HEK293 (cell line): ENCODE measurements around the gene CMAS.

Source experiments
- CTCF ChIA-PET: fragments of 350-600 bp; formaldehyde crosslinking; extraction: SDS; loops from one replicate; lab custom pipeline; 2021; ENCODE audit warnings: antibody characterized with exemption; lab: Yijun Ruan, JAX
- POLR2A ChIA-PET: fragments of 300-600 bp; formaldehyde crosslinking; extraction: SDS; loops from one replicate; lab custom pipeline; 2020; ENCODE audit warnings: antibody characterized with exemption, inconsistent platforms; lab: Yijun Ruan, JAX
- H3K27ac ChIP-seq: fragments of 200-500 bp; sonication (Bioruptor generic); 2 replicates; pipeline ENCODE4 v1.5.1; 2014; ENCODE audit warnings: low read depth, low read length, control low read depth, inconsistent platforms; ENCODE audit errors: extremely low read depth
- H3K36me3 ChIP-seq, 2 experiments: fragments of 200-500 bp in 1 of 2; sonication (Bioruptor generic) in 1 of 2; 1 replicate in 1 of 2; 2 replicates in 1 of 2; pipeline ENCODE4 v1.5.1; 2014 to 2017; ENCODE audit warnings: inconsistent platforms in 2 of 2, low read length in 2 of 2; ENCODE audit not compliant: control insufficient read depth in 2 of 2, insufficient read depth in 1 of 2
- H3K4me1 ChIP-seq: fragments of 200-500 bp; sonication (Bioruptor generic); 2 replicates; pipeline ENCODE4 v1.5.1; 2014; ENCODE audit warnings: mild to moderate bottlenecking, low read length, inconsistent platforms; ENCODE audit not compliant: control insufficient read depth, insufficient read depth
- H3K4me3 ChIP-seq: 2 replicates; pipeline ENCODE4 v1.5.1; 2011; ENCODE audit warnings: low read depth, mild to moderate bottlenecking, control low read depth, low read length, moderate library complexity
- H3K9me3 ChIP-seq: fragments of 200-500 bp; sonication (Bioruptor generic); 2 replicates; pipeline ENCODE4 v1.5.1; 2014; ENCODE audit warnings: low read depth, low read length, inconsistent platforms; ENCODE audit not compliant: control insufficient read depth, insufficient read depth
- CTCF ChIP-seq: fragments of 450-650 bp; formaldehyde crosslinking; IDR thresholded peaks from 2 replicates; pipeline ENCODE4 v1.5.1; 2016; ENCODE audit warnings: missing biosample characterization, missing genetic modification characterization
- GLI2 ChIP-seq: fragments of 450-650 bp; formaldehyde crosslinking; IDR thresholded peaks from 2 replicates; pipeline ENCODE4; 2017; ENCODE audit warnings: missing biosample characterization, missing genetic modification characterization, low read depth, borderline replicate concordance
- INSM2 ChIP-seq: fragments of 450-650 bp; formaldehyde crosslinking; IDR thresholded peaks from 2 replicates; pipeline ENCODE4 v1.5.1; 2016; ENCODE audit warnings: missing biosample characterization, missing genetic modification characterization
- KLF10 ChIP-seq: fragments of 450-650 bp; IDR thresholded peaks from 2 replicates; pipeline ENCODE4 v1.5.1; 2018; ENCODE audit warnings: missing biosample characterization, mild to moderate bottlenecking, missing genetic modification characterization
- PRDM4 ChIP-seq: fragments of 450-650 bp; formaldehyde crosslinking; IDR thresholded peaks from 2 replicates; pipeline ENCODE4 v1.5.1; 2017; ENCODE audit warnings: missing biosample characterization, missing genetic modification characterization
- SCRT2 ChIP-seq: fragments of 450-650 bp; formaldehyde crosslinking; IDR thresholded peaks from 2 replicates; pipeline ENCODE4 v1.5.1; 2016; ENCODE audit warnings: missing biosample characterization, missing genetic modification characterization
- TRIM28 ChIP-seq: IDR thresholded peaks from 2 replicates; pipeline ENCODE4 v1.6.1; 2011; ENCODE audit warnings: low read length, control low read depth, borderline replicate concordance
- ZEB2 ChIP-seq: fragments of 450-650 bp; formaldehyde crosslinking; IDR thresholded peaks from 2 replicates; pipeline ENCODE4 v1.5.1; 2016; ENCODE audit warnings: missing biosample characterization, missing genetic modification characterization
- ZNF148 ChIP-seq: fragments of 450-650 bp; formaldehyde crosslinking; IDR thresholded peaks from 2 replicates; pipeline ENCODE4 v1.5.0; 2017; ENCODE audit warnings: missing biosample characterization, missing genetic modification characterization, borderline replicate concordance
- ZNF221 ChIP-seq: fragments of 450-650 bp; formaldehyde crosslinking; IDR thresholded peaks from 2 replicates; pipeline ENCODE4 v1.5.1; 2017; ENCODE audit warnings: missing biosample characterization, missing genetic modification characterization, borderline replicate concordance
- ZNF513 ChIP-seq: fragments of 450-650 bp; IDR thresholded peaks from 2 replicates; pipeline ENCODE4 v1.5.1; 2018; ENCODE audit warnings: missing biosample characterization, missing genetic modification characterization
- ZNF530 ChIP-seq: fragments of 450-650 bp; formaldehyde crosslinking; IDR thresholded peaks from 2 replicates; pipeline ENCODE4 v1.5.1; 2016; ENCODE audit warnings: low read depth, missing biosample characterization, missing genetic modification characterization
- ZNF555 ChIP-seq: fragments of 450-650 bp; formaldehyde crosslinking; conservative IDR thresholded peaks from 2 replicates; pipeline ENCODE4 v1.5.1; 2017; ENCODE audit warnings: missing biosample characterization, mild to moderate bottlenecking, missing genetic modification characterization, inconsistent platforms
- ZNF580 ChIP-seq: fragments of 450-650 bp; formaldehyde crosslinking; IDR thresholded peaks from 2 replicates; pipeline ENCODE4 v1.5.1; 2016; ENCODE audit warnings: missing biosample characterization, missing genetic modification characterization
- ZNF626 ChIP-seq: fragments of 450-650 bp; sonication (Bioruptor Pico); formaldehyde crosslinking; IDR thresholded peaks from 2 replicates; pipeline ENCODE4 v1.5.1; 2018; ENCODE audit warnings: missing biosample characterization, missing genetic modification characterization, inconsistent platforms
- ZNF660 ChIP-seq: fragments of 450-650 bp; IDR thresholded peaks from 2 replicates; pipeline ENCODE4 v1.5.1; 2018; ENCODE audit warnings: missing biosample characterization, mild to moderate bottlenecking, missing genetic modification characterization
- ZSCAN4 ChIP-seq: fragments of 450-650 bp; formaldehyde crosslinking; IDR thresholded peaks from 2 replicates; pipeline ENCODE4 v1.5.1; 2017; ENCODE audit warnings: missing biosample characterization, missing genetic modification characterization

Gene CMAS

GRCh38 chr12:22043943-22044342 lies 2.1 kb upstream of the CMAS start:
- no peak for TF ChIP-seq ZNF221 (tag by site-specific recombination)
- TF ChIP-seq ZNF660 (tag by site-specific recombination): no peak
- TF ChIP-seq ZEB2 (tag by site-specific recombination): no peak
- no peak for TF ChIP-seq PRDM4 (tag by site-specific recombination)
- TF ChIP-seq SCRT2 (tag by site-specific recombination): no peak
- no peak for TF ChIP-seq INSM2 (tag by site-specific recombination)
- no peaks in the 10 kb centered on the region for H3K9me3 ChIP-seq
- no peak overlapping the region for H3K27ac ChIP-seq
- peaks cover 6% of the 10 kb centered on the region; the same call in 1 of the 2 replicates for H3K4me1 ChIP-seq
- H3K4me3 ChIP-seq: no peak overlapping the region
- H3K36me3 ChIP-seq: peaks cover 0 to 4% of the 10 kb centered on the region in 2 experiments; a peak in 1 of 3 replicates
- ChIA-PET POLR2A (no interaction called here), CTCF (no interaction called here)

- no peaks in the 10 kb centered on the region for H3K9me3 ChIP-seq
- CTCF ChIA-PET: no interaction called here
- POLR2A ChIA-PET: no interaction called here
- no peak for TF ChIP-seq ZNF660 (tag by site-specific recombination)
- no peak for TF ChIP-seq ZNF580 (tag by site-specific recombination)
- no peak for TF ChIP-seq ZSCAN4 (tag by site-specific recombination)
- TF ChIP-seq ZNF626: no peak
- no peak for TF ChIP-seq ZNF530 (tag by site-specific recombination)
- no peak for TF ChIP-seq GLI2 (tag by site-specific recombination)
- no peak for TF ChIP-seq CTCF (tag by site-specific recombination)
- TF ChIP-seq ZNF148 (tag by site-specific recombination): no peak
- TF ChIP-seq ZNF513 (tag by site-specific recombination): no peak
- no peak for TF ChIP-seq TRIM28
- no peak for TF ChIP-seq ZNF555 (tag by site-specific recombination)
- no peak for TF ChIP-seq INSM2 (tag by site-specific recombination)
- TF ChIP-seq KLF10: no peak
These were observed 1.6 kb upstream of the CMAS start for GRCh38 chr12:22044391-22044790.

More at GRCh38 chr12:22044391-22044790, 1.6 kb upstream of the CMAS start:
- H3K27ac ChIP-seq: no peak overlapping the region
- H3K4me3 ChIP-seq: no peak overlapping the region
- peaks cover 0 to 8% of the 10 kb centered on the region in 2 experiments; a peak in 1 of 3 replicates for H3K36me3 ChIP-seq
- peaks cover 6% of the 10 kb centered on the region; the same call in 1 of the 2 replicates for H3K4me1 ChIP-seq
